ENCODE data around the gene TAOK3. TPM values are rescaled to one million over a fixed set of nuclear protein-coding genes. Genes with fewer than 3 reads are reported as not detected.

Gene TAOK3
- polyA plus RNA-seq, 4 donors, result 24.1 to 38.1 (median 35.6) TPM

DNA sequence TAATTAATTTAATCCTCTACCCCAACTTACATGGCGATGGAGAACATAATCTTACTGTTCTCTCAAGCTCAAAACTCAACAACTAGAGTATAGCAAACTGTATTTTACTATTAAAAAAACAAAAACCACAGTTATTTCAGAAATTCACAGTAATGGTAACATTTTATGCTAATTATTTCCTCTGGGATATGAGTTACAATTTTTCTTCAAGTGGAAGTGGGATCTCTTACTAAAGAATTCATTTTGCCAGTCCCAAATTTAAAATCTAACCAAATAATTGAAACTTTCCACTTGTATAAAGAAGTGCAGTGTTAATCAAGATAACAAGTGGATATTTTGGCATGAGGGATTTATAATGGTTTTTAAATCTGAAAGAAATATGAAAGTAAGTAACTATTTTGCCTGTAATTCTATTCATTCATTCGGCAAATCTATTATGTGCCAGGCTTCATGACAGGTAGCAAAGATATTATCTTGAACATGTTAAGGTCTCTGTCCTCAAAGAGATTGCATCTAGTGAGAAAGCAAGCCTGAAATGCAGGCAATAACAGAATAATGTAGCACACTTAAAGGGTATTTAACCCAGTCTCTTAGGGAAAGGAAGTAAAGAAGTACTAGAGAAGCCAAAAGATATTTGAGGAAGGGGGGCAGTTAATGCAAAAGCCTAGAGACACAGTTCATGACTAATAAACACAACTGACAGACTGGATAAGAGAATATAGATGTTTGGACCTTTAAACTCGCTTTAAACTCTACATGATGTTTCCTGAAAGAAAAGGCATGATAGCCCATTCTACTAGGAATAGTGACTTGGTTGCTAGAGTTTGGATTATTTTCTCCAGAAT lies 44.0 kb downstream of the TAOK3 start:
- H3K9me3 ChIP-seq (ENCODE audit: control insufficient read depth in 2 of 2, insufficient read depth in 1 of 2, low read depth in 1 of 2, low read length in 1 of 2), result no peaks in the 10 kb centered on the region
- H3K4me1 ChIP-seq (ENCODE audit: control insufficient read depth in 3 of 3, insufficient read depth in 2 of 3, low read depth in 1 of 3, low read length in 2 of 3), result peaks cover 0 to 8% (median 0%) of the 10 kb centered on the region in 3 donors
- peaks cover 0 to 6% (median 0%) of the 10 kb centered on the region in 3 donors for H3K36me3 ChIP-seq (ENCODE audit: control insufficient read depth in 3 of 3, insufficient read depth in 2 of 3, low read depth in 1 of 3, low read length in 3 of 3)
- H3K27me3 ChIP-seq (ENCODE audit: control insufficient read depth in 3 of 3, insufficient read depth in 3 of 3, low read length in 3 of 3), result no peaks in the 10 kb centered on the region
- no peak overlapping the region for H3K4me3 ChIP-seq (ENCODE audit: low read depth in 1 of 3, low read length in 3 of 3)
- no peak overlapping the region for H3K27ac ChIP-seq (ENCODE audit: low read depth in 1 of 3, low read length in 2 of 3)
- no peak for DNase-seq
- FAIRE-seq, result no peak
- whole genome bisulfite sequencing, 3 donors, result 82 to 93% (median 93%) methylated on average over 3 of the region's 3 CpGs

DNA sequence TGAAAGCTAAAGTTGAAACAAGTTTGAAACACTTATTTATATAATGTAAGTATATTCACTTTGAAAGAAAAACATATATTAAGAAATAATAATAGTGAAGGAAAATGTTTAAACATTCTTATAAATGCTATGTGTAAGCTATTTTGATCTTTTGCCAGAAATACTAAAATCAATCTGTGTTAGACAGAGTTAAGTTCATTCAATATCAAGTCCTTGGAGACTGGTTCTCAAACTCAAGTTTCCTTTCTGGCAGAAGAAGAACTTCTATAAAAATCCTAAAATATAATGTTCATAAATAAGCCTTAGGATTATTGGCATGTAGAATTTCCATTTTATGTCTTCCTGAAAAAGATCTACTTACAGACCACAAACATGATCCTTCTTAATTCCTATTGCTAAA lies 45.3 kb downstream of the TAOK3 start:
- FAIRE-seq, result peak; percentile 61
- no peaks in the 10 kb centered on the region for H3K27me3 ChIP-seq (ENCODE audit: control insufficient read depth in 3 of 3, insufficient read depth in 3 of 3, low read length in 3 of 3)

GRCh38 chr12:118326991-118327390 lies 45.7 kb downstream of the TAOK3 start:
- DNase-seq (no peak), FAIRE-seq (no peak)
- Histone ChIP-seq H3K4me3 (ENCODE audit: low read depth in 1 of 3, low read length in 3 of 3) (no peak overlapping the region), H3K4me1 (ENCODE audit: control insufficient read depth in 3 of 3, insufficient read depth in 2 of 3, low read depth in 1 of 3, low read length in 2 of 3) (peaks cover 0 to 8% (median 0%) of the 10 kb centered on the region in 3 donors), H3K9me3 (ENCODE audit: control insufficient read depth in 2 of 2, insufficient read depth in 1 of 2, low read depth in 1 of 2, low read length in 1 of 2) (no peaks in the 10 kb centered on the region), H3K27ac (ENCODE audit: low read depth in 1 of 3, low read length in 2 of 3) (no peak overlapping the region), H3K36me3 (ENCODE audit: control insufficient read depth in 3 of 3, insufficient read depth in 2 of 3, low read depth in 1 of 3, low read length in 3 of 3) (peaks cover 0 to 6% (median 0%) of the 10 kb centered on the region in 3 donors), H3K27me3 (ENCODE audit: control insufficient read depth in 3 of 3, insufficient read depth in 3 of 3, low read length in 3 of 3) (no peaks in the 10 kb centered on the region)

More for the DNA sequence above, 45.3 kb downstream of the TAOK3 start:
- Histone ChIP-seq H3K9me3 (ENCODE audit: control insufficient read depth in 2 of 2, insufficient read depth in 1 of 2, low read depth in 1 of 2, low read length in 1 of 2) (no peaks in the 10 kb centered on the region), H3K36me3 (ENCODE audit: control insufficient read depth in 3 of 3, insufficient read depth in 2 of 3, low read depth in 1 of 3, low read length in 3 of 3) (peaks cover 0 to 6% (median 0%) of the 10 kb centered on the region in 3 donors), H3K4me1 (ENCODE audit: control insufficient read depth in 3 of 3, insufficient read depth in 2 of 3, low read depth in 1 of 3, low read length in 2 of 3) (peaks cover 0 to 8% (median 0%) of the 10 kb centered on the region in 3 donors), H3K4me3 (ENCODE audit: low read depth in 1 of 3, low read length in 3 of 3) (no peak overlapping the region), H3K27ac (ENCODE audit: low read depth in 1 of 3, low read length in 2 of 3) (no peak overlapping the region)
- DNase-seq, result no peak

DNA sequence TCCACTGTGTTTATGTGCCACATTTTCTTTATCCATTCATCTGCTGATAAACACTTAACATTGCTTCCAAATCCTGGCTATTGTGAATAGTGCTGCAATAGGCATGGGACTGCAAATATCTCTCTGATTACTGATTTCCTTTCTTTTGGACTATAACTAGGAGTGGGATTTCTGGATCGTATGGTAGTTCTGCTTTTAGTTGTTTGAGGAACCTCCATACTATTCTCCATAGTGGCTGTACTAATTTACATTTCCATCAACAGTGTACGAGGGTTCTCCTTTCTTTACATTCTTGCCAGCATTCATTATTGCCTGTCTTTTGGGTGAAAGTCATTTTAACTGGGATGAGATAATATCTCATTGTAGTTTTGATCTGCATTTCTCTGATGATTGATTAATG lies 47.6 kb downstream of the TAOK3 start:
- FAIRE-seq, result no peak

GRCh38 chr12:118319627-118320026 lies 53.1 kb downstream of the TAOK3 start:
- no peaks in the 10 kb centered on the region for H3K27me3 ChIP-seq (ENCODE audit: control insufficient read depth in 3 of 3, insufficient read depth in 3 of 3, low read length in 3 of 3)
- H3K4me3 ChIP-seq (ENCODE audit: low read depth in 1 of 3, low read length in 3 of 3), result no peak overlapping the region
- 78 to 90% (median 87%) methylated on average over 3 of the region's 3 CpGs for WGBS, 3 donors
- no peak for DNase-seq
- H3K36me3 ChIP-seq (ENCODE audit: control insufficient read depth in 3 of 3, insufficient read depth in 2 of 3, low read depth in 1 of 3, low read length in 3 of 3), result no peaks in the 10 kb centered on the region
- no peaks in the 10 kb centered on the region for H3K9me3 ChIP-seq (ENCODE audit: control insufficient read depth in 2 of 2, insufficient read depth in 1 of 2, low read depth in 1 of 2, low read length in 1 of 2)
- no peaks in the 10 kb centered on the region for H3K4me1 ChIP-seq (ENCODE audit: control insufficient read depth in 3 of 3, insufficient read depth in 2 of 3, low read depth in 1 of 3, low read length in 2 of 3)
- FAIRE-seq, result no peak
- H3K27ac ChIP-seq (ENCODE audit: low read depth in 1 of 3, low read length in 2 of 3), result no peak overlapping the region

More for the DNA sequence above, 47.6 kb downstream of the TAOK3 start:
- Histone ChIP-seq H3K4me1 (ENCODE audit: control insufficient read depth in 3 of 3, insufficient read depth in 2 of 3, low read depth in 1 of 3, low read length in 2 of 3) (no peaks in the 10 kb centered on the region), H3K36me3 (ENCODE audit: control insufficient read depth in 3 of 3, insufficient read depth in 2 of 3, low read depth in 1 of 3, low read length in 3 of 3) (peaks cover 0 to 4% (median 0%) of the 10 kb centered on the region in 3 donors), H3K9me3 (ENCODE audit: control insufficient read depth in 2 of 2, insufficient read depth in 1 of 2, low read depth in 1 of 2, low read length in 1 of 2) (no peaks in the 10 kb centered on the region), H3K4me3 (ENCODE audit: low read depth in 1 of 3, low read length in 3 of 3) (no peak overlapping the region), H3K27me3 (ENCODE audit: control insufficient read depth in 3 of 3, insufficient read depth in 3 of 3, low read length in 3 of 3) (no peaks in the 10 kb centered on the region), H3K27ac (ENCODE audit: low read depth in 1 of 3, low read length in 2 of 3) (no peak overlapping the region)
- 87 to 90% (median 88%) methylated on average over 2 of the region's 2 CpGs for WGBS, 3 donors
- DNase-seq, result no peak

GRCh38 chr12:118318744-118319143 lies 54.0 kb downstream of the TAOK3 start:
- FAIRE-seq (no peak), DNase-seq (no peak)
- no peaks in the 10 kb centered on the region for H3K36me3 ChIP-seq (ENCODE audit: control insufficient read depth in 3 of 3, insufficient read depth in 2 of 3, low read depth in 1 of 3, low read length in 3 of 3)
- no peaks in the 10 kb centered on the region for H3K27me3 ChIP-seq (ENCODE audit: control insufficient read depth in 3 of 3, insufficient read depth in 3 of 3, low read length in 3 of 3)
- no peaks in the 10 kb centered on the region for H3K4me1 ChIP-seq (ENCODE audit: control insufficient read depth in 3 of 3, insufficient read depth in 2 of 3, low read depth in 1 of 3, low read length in 2 of 3)
- H3K9me3 ChIP-seq (ENCODE audit: control insufficient read depth in 2 of 2, insufficient read depth in 1 of 2, low read depth in 1 of 2, low read length in 1 of 2), result no peaks in the 10 kb centered on the region
- no peak overlapping the region for H3K4me3 ChIP-seq (ENCODE audit: low read depth in 1 of 3, low read length in 3 of 3)
- no peak overlapping the region for H3K27ac ChIP-seq (ENCODE audit: low read depth in 1 of 3, low read length in 2 of 3)
- WGBS, 3 donors, result 89 to 95% (median 93%) methylated on average over 1 of the region's 1 CpG

GRCh38 chr12:118317729-118318128 lies 55.0 kb downstream of the TAOK3 start:
- FAIRE-seq, result no peak
- no peaks in the 10 kb centered on the region for H3K4me1 ChIP-seq (ENCODE audit: control insufficient read depth in 3 of 3, insufficient read depth in 2 of 3, low read depth in 1 of 3, low read length in 2 of 3)
- no peak overlapping the region for H3K4me3 ChIP-seq (ENCODE audit: low read depth in 1 of 3, low read length in 3 of 3)
- DNase-seq, result no peak
- 74 to 92% (median 88%) methylated on average over 1 of the region's 1 CpG for WGBS, 3 donors
- H3K27ac ChIP-seq (ENCODE audit: low read depth in 1 of 3, low read length in 2 of 3), result no peak overlapping the region
- no peaks in the 10 kb centered on the region for H3K27me3 ChIP-seq (ENCODE audit: control insufficient read depth in 3 of 3, insufficient read depth in 3 of 3, low read length in 3 of 3)
- no peaks in the 10 kb centered on the region for H3K9me3 ChIP-seq (ENCODE audit: control insufficient read depth in 2 of 2, insufficient read depth in 1 of 2, low read depth in 1 of 2, low read length in 1 of 2)
- H3K36me3 ChIP-seq (ENCODE audit: control insufficient read depth in 3 of 3, insufficient read depth in 2 of 3, low read depth in 1 of 3, low read length in 3 of 3), result no peaks in the 10 kb centered on the region

DNA sequence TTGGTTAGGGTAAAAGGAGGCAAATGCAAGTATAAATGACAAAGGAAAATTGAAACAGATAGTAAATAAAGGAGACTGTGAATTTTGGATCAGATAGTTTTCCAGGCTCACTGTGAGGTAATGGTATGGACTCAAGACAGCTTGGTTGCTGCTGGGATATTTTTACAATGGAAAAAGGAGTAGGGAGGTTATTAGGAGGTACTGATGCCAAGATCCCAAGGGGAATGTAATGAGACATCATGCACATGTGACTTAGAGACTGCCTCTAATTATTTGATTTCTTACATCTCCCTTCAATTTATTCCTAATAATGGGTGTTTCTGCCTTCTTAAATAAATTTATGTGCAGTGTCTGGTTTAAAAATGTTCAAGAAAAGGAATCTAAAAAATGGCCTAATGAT lies 56.9 kb downstream of the TAOK3 start:
- Histone ChIP-seq H3K9me3 (ENCODE audit: control insufficient read depth in 2 of 2, insufficient read depth in 1 of 2, low read depth in 1 of 2, low read length in 1 of 2) (no peaks in the 10 kb centered on the region), H3K27me3 (ENCODE audit: control insufficient read depth in 3 of 3, insufficient read depth in 3 of 3, low read length in 3 of 3) (no peaks in the 10 kb centered on the region), H3K4me1 (ENCODE audit: control insufficient read depth in 3 of 3, insufficient read depth in 2 of 3, low read depth in 1 of 3, low read length in 2 of 3) (no peaks in the 10 kb centered on the region), H3K36me3 (ENCODE audit: control insufficient read depth in 3 of 3, insufficient read depth in 2 of 3, low read depth in 1 of 3, low read length in 3 of 3) (no peaks in the 10 kb centered on the region), H3K27ac (ENCODE audit: low read depth in 1 of 3, low read length in 2 of 3) (no peak overlapping the region), H3K4me3 (ENCODE audit: low read depth in 1 of 3, low read length in 3 of 3) (no peak overlapping the region)
- DNase-seq (no peak), FAIRE-seq (no peak)

- Histone ChIP-seq H3K36me3 (ENCODE audit: control insufficient read depth in 3 of 3, insufficient read depth in 2 of 3, low read depth in 1 of 3, low read length in 3 of 3) (no peaks in the 10 kb centered on the region), H3K9me3 (ENCODE audit: control insufficient read depth in 2 of 2, insufficient read depth in 1 of 2, low read depth in 1 of 2, low read length in 1 of 2) (no peaks in the 10 kb centered on the region), H3K27ac (ENCODE audit: low read depth in 1 of 3, low read length in 2 of 3) (no peak overlapping the region), H3K27me3 (ENCODE audit: control insufficient read depth in 3 of 3, insufficient read depth in 3 of 3, low read length in 3 of 3) (no peaks in the 10 kb centered on the region), H3K4me1 (ENCODE audit: control insufficient read depth in 3 of 3, insufficient read depth in 2 of 3, low read depth in 1 of 3, low read length in 2 of 3) (peaks cover 0 to 2% (median 0%) of the 10 kb centered on the region in 3 donors), H3K4me3 (ENCODE audit: low read depth in 1 of 3, low read length in 3 of 3) (no peak overlapping the region)
- 48 to 74% (median 61%) methylated on average over 1 of the region's 1 CpG for WGBS, 3 donors
- no peak for DNase-seq
- no peak for FAIRE-seq
Observed at GRCh38 chr12:118312578-118312977, 60.1 kb downstream of the TAOK3 start.
